GM12878 (cell line): Measurements from ENCODE around the gene SMU1.

Source experiments
- CREM ChIP-seq: IDR thresholded peaks from 2 replicates; pipeline ENCODE4 v1.6.1; 2014; ENCODE audit warnings: antibody characterized with exemption, low read depth
- MTA3 ChIP-seq: IDR thresholded peaks from 2 replicates; pipeline ENCODE4 v1.6.1; 2012; ENCODE audit warnings: low read length, inconsistent platforms, borderline replicate concordance
- SIN3A ChIP-seq: IDR thresholded peaks from 2 replicates; pipeline ENCODE4 v1.6.1; 2012; ENCODE audit warnings: low read depth, low read length, improper control_type of control experiment
- TF ChIP-seq, protein P1 (sequence below), 3 experiments: IDR thresholded peaks in 2 of 3; conservative IDR thresholded peaks in 1 of 3; 2 replicates each; pipeline ENCODE4 v1.5.1; 2011; ENCODE audit warnings: low read depth in 3 of 3, low read length in 3 of 3, mild to moderate bottlenecking in 3 of 3, control low read depth in 2 of 3, moderate library complexity in 2 of 3, inconsistent platforms in 1 of 3, mixed read lengths in 1 of 3; ENCODE audit not compliant: control insufficient read depth in 2 of 3, insufficient read depth in 1 of 3; ENCODE audit errors: extremely low read depth in 1 of 3

DNA sequence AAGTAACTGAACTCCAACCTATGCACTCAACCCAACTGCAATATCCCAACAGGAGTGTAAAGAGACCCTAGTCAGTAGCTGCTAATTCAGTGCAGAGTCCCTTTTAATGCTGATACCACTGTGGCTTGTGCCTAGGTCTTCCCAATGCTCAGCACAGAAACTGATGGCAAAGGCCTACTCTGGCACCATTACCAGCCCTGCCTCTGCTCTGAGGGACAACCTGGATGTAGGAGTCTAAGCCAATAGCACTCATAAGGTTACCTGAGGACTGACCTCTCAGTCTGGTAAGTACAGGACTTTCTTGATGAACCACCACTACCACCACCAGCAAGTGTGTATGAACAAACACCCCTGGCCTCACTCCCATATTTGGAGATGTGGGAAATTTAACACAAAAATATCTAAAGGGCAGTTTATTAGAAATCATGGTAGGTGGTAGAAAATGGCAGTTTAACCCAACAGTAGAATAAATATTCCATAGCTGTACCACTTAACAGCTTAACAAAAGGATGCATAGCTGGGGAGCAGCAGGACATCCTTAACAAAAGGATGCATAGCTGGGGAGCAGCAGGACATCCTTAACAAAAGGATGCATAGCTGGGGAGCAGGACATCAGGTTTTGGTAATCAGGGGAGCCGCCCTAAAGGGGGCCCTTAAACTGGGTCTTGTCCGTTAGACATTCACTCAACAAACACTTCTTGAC lies 62.4 kb downstream of the SMU1 start:
- TF ChIP-seq, protein P1, sequence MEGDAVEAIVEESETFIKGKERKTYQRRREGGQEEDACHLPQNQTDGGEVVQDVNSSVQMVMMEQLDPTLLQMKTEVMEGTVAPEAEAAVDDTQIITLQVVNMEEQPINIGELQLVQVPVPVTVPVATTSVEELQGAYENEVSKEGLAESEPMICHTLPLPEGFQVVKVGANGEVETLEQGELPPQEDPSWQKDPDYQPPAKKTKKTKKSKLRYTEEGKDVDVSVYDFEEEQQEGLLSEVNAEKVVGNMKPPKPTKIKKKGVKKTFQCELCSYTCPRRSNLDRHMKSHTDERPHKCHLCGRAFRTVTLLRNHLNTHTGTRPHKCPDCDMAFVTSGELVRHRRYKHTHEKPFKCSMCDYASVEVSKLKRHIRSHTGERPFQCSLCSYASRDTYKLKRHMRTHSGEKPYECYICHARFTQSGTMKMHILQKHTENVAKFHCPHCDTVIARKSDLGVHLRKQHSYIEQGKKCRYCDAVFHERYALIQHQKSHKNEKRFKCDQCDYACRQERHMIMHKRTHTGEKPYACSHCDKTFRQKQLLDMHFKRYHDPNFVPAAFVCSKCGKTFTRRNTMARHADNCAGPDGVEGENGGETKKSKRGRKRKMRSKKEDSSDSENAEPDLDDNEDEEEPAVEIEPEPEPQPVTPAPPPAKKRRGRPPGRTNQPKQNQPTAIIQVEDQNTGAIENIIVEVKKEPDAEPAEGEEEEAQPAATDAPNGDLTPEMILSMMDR (IDR thresholded peaks at IDR 0.05 in 2 of 3, conservative IDR thresholded peaks at IDR 0.05 in 1 of 3; ENCODE audit: control insufficient read depth in 2 of 3, extremely low read depth in 1 of 3, insufficient read depth in 1 of 3, low read depth in 3 of 3, low read length in 3 of 3), result no peak
- TF ChIP-seq CREM (no peak), SIN3A (no peak), MTA3 (no peak)
